Right ventricle myocardium inferior (tissue), 1 donor: Measurements from ENCODE around the gene SUPT20HL2. TPM values are rescaled to one million over a fixed set of nuclear protein-coding genes. Genes with fewer than 3 reads are reported as not detected.

Source experiments
- ATAC-seq: fragments of 200-7000 bp; cut with Tn5 transposase; one replicate; pipeline ENCODE4 v1.9.1; 2020; ENCODE audit warnings: mild to moderate bottlenecking, moderate library complexity
- DNase-seq: peaks from one replicate; pipeline ENCODE4 v3.0.0; 2021; ENCODE audit errors: missing footprints
- intact Hi-C: fragments of 100-400 bp; cut with DNase I; formaldehyde crosslinking; loops from one replicate; pipeline ENCODE4 v1.11.0; 2022
- total RNA-seq: library from RNA; stranded (reverse); fragmentation: NEBNext Ultra II Directional; extraction: Animal tissue kit (Norgen Biotek cat#: 25700); gene quantifications from one replicate; pipeline ENCODE4 v1.2.1, GENCODE V29; 2021
- donor health status: DM: no; HTN: yes; CAD: no; lungs with severe emphysema.

The SUPT20HL2 gene
- total RNA-seq, 1 donor from 2014 or later, result not detected

- DNase-seq (no peak), ATAC-seq (no peak)
- intact Hi-C loops, result no loop called here
These were observed 46.9 kb downstream of the SUPT20HL2 start for GRCh38 chrX:24266996-24267395.

- intact Hi-C loops, result no loop called here
- DNase-seq (no peak), ATAC-seq (no peak)
These were observed 49.5 kb downstream of the SUPT20HL2 start for GRCh38 chrX:24264383-24264782.

GRCh38 chrX:24262309-24262708 lies 51.6 kb downstream of the SUPT20HL2 start:
- no peak for ATAC-seq
- DNase-seq, result no peak
- intact Hi-C loops, result no loop called here

Other genes starting within 250 kb of the SUPT20HL2 start
- gene ZFX, start 164.3 kb downstream of the SUPT20HL2 start, total RNA-seq, result 33.4 TPM
- not detected for gene SUPT20HL1, start 46.6 kb upstream of the SUPT20HL2 start, total RNA-seq
- 6.3 TPM for gene PDK3, start 151.2 kb upstream of the SUPT20HL2 start, total RNA-seq